GM12892 (cell line): Measurements from ENCODE around the gene PGLYRP1.

Source experiments
- POLR2A ChIP-seq: IDR thresholded peaks from 2 replicates; pipeline ENCODE4 v1.6.1; 2011; ENCODE audit warnings: low read depth, low read length, control low read depth
- POLR2AphosphoS5 ChIP-seq: IDR thresholded peaks from 2 replicates; pipeline ENCODE4 v1.6.1; 2011; ENCODE audit warnings: low read depth, low read length, control low read depth
- TAF1 ChIP-seq: IDR thresholded peaks from 2 replicates; pipeline ENCODE4 v1.6.1; 2011; ENCODE audit warnings: low read depth, mild to moderate bottlenecking, control low read depth, low read length, borderline replicate concordance

- TF ChIP-seq POLR2AphosphoS5 = no peak
- no peak for TF ChIP-seq POLR2A
- TF ChIP-seq TAF1 = no peak
Measured at GRCh38 chr19:45990113-45990728, 32.6 kb downstream of the PGLYRP1 start.
